NB4 (cell line): ENCODE measurements around the gene FOXA1.

Source experiments
- DNase-seq: peaks from one replicate; pipeline ENCODE4 v3.0.0; 2010; ENCODE audit warnings: low read depth
- H3K4me3 ChIP-seq: one replicate; pipeline ENCODE4 v1.5.1; 2011; ENCODE audit warnings: mild to moderate bottlenecking, low read depth, low read length, moderate library complexity
- CTCF ChIP-seq: IDR thresholded peaks from one replicate; pipeline ENCODE4 v1.5.1; 2012; ENCODE audit warnings: low read depth, low read length
- MAX ChIP-seq: IDR thresholded peaks from 2 replicates; pipeline ENCODE4 v1.6.1; 2011; ENCODE audit warnings: low read depth, low read length
- MYC ChIP-seq: IDR thresholded peaks from 2 replicates; pipeline ENCODE4 v1.6.1; 2011; ENCODE audit warnings: low read depth, low read length
- POLR2A ChIP-seq: IDR thresholded peaks from 2 replicates; pipeline ENCODE4 v1.6.1; 2011; ENCODE audit warnings: mild to moderate bottlenecking; ENCODE audit not compliant: insufficient read length; ENCODE audit errors: extremely low read depth

The FOXA1 gene

GRCh38 chr14:37545174-37545573 is 49.9 kb downstream of the FOXA1 start:
- DNase-seq, result no peak
- H3K4me3 ChIP-seq, result no peak overlapping the region
- TF ChIP-seq MYC (no peak), CTCF (no peak), POLR2A (no peak), MAX (no peak)

DNA sequence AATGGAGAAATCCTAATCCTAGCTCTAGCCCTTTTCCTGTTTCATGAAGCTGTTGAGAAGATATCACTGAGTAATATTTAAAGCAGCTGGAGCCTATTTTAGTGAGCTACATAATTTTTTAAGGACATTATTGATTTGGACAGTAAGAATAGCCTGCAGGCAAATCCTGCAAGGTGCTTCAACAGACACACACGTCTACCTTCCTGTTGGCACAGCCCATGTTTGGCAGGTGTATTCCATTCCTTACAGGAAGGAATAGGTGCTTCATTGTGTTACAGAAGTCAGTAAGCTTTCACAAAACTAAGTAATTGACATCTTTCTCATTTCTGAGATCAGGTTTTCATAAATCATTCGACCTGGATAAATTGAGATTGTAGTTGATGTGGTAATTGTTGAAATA is 50.6 kb downstream of the FOXA1 start:
- H3K4me3 ChIP-seq, result no peak overlapping the region
- no peak for DNase-seq
- no peak for TF ChIP-seq MAX
- no peak for TF ChIP-seq MYC
- no peak for TF ChIP-seq CTCF
- no peak for TF ChIP-seq POLR2A

DNA sequence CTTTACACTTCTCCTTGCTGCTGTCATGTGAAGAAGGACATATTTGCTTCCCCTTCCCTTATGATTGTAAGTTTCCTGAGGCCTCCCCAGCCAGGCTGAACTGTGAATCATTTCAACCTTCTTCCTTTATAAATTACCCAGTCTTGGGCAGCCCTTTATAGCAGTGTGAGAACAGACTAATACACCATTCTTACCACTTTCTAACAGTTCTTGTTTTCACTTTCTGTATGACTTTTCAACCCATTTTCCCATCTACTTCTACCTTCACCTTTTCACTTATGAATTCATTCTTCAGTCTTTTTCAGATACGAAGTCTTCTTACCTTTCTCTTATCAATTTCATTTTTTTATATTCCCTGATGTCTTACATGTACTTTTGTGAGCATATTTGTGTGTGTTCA is 55.1 kb downstream of the FOXA1 start:
- H3K4me3 ChIP-seq, result no peak overlapping the region
- no peak for TF ChIP-seq CTCF
- TF ChIP-seq MYC, result no peak
- TF ChIP-seq POLR2A, result no peak
- TF ChIP-seq MAX, result no peak
- DNase-seq, result no peak
